ENCODE results near the gene LBX2. TPM values are rescaled to one million over a fixed set of nuclear protein-coding genes. Genes with fewer than 3 reads are reported as not detected.

Gene LBX2
- total and polyA plus RNA-seq, 9 of the 15 experiments (the other 6 are each of a cell fraction or from before 2014, with no cell fraction given) = 0.39 to 6.2 (median 1.8) TPM; not detected in 1

DNA sequence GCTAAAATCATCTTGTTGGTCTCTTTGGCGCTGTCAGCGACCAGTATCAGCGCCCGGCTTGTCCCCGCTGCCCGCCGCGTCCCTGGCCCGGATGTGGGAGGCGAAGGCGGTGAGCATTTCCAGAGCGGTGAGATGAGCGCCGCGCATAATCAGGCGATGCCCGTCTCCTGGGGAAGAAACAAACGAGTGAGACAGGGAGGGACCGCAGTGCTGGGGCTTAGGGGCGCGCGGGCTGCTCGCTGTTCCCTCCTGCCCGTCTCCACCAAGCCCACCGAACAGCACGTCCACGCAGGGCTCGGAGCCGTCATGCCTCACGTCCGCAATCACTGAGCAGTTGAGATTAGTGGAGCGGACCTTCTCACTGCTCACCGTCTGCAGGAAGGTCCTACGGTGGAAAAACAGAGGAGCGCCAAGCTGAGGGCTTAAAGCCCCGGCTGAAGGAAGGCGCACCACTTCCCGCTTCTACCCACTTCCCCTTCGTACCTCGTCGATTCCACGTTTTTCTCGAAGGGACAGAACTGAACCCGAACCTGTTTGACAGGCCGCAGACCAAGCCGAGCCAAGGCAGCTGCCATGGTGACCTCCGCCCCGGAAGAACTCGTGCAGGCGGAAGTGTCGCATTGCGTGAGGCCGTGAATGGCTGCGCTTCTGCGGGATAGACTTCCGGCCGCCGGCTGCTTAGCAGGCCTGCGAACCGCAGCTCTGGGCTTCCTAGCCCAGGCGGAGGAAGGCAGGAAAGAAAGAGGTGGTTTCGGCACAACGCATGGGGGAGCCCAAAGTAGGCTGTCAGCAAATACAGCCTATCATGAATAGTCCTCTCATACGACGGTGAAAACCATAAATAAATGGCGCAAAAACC is 27.1 kb downstream of the LBX2 start, which contains the start of gene MRPL53 (continued):
- TF ChIP-seq, protein P1, sequence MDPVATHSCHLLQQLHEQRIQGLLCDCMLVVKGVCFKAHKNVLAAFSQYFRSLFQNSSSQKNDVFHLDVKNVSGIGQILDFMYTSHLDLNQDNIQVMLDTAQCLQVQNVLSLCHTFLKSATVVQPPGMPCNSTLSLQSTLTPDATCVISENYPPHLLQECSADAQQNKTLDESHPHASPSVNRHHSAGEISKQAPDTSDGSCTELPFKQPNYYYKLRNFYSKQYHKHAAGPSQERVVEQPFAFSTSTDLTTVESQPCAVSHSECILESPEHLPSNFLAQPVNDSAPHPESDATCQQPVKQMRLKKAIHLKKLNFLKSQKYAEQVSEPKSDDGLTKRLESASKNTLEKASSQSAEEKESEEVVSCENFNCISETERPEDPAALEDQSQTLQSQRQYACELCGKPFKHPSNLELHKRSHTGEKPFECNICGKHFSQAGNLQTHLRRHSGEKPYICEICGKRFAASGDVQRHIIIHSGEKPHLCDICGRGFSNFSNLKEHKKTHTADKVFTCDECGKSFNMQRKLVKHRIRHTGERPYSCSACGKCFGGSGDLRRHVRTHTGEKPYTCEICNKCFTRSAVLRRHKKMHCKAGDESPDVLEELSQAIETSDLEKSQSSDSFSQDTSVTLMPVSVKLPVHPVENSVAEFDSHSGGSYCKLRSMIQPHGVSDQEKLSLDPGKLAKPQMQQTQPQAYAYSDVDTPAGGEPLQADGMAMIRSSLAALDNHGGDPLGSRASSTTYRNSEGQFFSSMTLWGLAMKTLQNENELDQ (CRISPR knock-in tag; IDR thresholded peaks at IDR 0.05; ENCODE audit: borderline replicate concordance) = 0 out of 2 replicates have a peak, but pooled peaks have one; percentile 30
- TF ChIP-seq BCOR (IDR thresholded peaks at IDR 0.05) (0 out of 2 replicates have a peak, but pooled peaks have one; percentile 36), KDM5B (IDR thresholded peaks at IDR 0.05; ENCODE audit: insufficient replicate concordance, low read depth, low read length) (peak; percentile 95), ZC3H11A (IDR thresholded peaks at IDR 0.05; ENCODE audit: low read depth, low read length) (no peak), ZFP30 (CRISPR knock-in tag; IDR thresholded peaks at IDR 0.05; ENCODE audit: borderline replicate concordance) (no peak), PRMT5 (CRISPR knock-in tag; IDR thresholded peaks at IDR 0.05) (no peak), NFIX (CRISPR knock-in tag; IDR thresholded peaks at IDR 0.05; ENCODE audit: low read depth) (no peak), IRF2 (CRISPR knock-in tag; IDR thresholded peaks at IDR 0.05) (no peak), PHF21A (IDR thresholded peaks at IDR 0.05; ENCODE audit: borderline replicate concordance, low read depth) (no peak), ZBED1 (IDR thresholded peaks at IDR 0.05) (peak; percentile 90), GABPB2 (CRISPR knock-in tag; conservative IDR thresholded peaks at IDR 0.05) (peak; percentile 67; the same call in 1 of the 2 replicates), RHOXF2B (CRISPR knock-in tag; conservative IDR thresholded peaks at IDR 0.05) (peak; percentile 77)
- TF ChIP-seq, protein P2, sequence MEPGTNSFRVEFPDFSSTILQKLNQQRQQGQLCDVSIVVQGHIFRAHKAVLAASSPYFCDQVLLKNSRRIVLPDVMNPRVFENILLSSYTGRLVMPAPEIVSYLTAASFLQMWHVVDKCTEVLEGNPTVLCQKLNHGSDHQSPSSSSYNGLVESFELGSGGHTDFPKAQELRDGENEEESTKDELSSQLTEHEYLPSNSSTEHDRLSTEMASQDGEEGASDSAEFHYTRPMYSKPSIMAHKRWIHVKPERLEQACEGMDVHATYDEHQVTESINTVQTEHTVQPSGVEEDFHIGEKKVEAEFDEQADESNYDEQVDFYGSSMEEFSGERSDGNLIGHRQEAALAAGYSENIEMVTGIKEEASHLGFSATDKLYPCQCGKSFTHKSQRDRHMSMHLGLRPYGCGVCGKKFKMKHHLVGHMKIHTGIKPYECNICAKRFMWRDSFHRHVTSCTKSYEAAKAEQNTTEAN (CRISPR knock-in tag; IDR thresholded peaks at IDR 0.05) = no peak
- TF ChIP-seq, protein P3, sequence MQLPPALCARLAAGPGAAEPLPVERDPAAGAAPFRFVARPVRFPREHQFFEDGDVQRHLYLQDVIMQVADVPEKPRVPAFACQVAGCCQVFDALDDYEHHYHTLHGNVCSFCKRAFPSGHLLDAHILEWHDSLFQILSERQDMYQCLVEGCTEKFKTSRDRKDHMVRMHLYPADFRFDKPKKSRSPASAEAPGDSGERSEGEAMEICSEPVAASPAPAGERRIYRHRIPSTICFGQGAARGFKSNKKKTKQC (CRISPR knock-in tag; IDR thresholded peaks at IDR 0.05) = peak; percentile 68; the same call in 1 of the 2 replicates
- TF ChIP-seq, protein P4, sequence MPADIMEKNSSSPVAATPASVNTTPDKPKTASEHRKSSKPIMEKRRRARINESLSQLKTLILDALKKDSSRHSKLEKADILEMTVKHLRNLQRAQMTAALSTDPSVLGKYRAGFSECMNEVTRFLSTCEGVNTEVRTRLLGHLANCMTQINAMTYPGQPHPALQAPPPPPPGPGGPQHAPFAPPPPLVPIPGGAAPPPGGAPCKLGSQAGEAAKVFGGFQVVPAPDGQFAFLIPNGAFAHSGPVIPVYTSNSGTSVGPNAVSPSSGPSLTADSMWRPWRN (IDR thresholded peaks at IDR 0.05; ENCODE audit: low read depth) = peak; percentile 7; the same call in 1 of the 2 replicates
- TF ChIP-seq, protein P5, sequence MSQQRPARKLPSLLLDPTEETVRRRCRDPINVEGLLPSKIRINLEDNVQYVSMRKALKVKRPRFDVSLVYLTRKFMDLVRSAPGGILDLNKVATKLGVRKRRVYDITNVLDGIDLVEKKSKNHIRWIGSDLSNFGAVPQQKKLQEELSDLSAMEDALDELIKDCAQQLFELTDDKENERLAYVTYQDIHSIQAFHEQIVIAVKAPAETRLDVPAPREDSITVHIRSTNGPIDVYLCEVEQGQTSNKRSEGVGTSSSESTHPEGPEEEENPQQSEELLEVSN (IDR thresholded peaks at IDR 0.05; ENCODE audit: borderline replicate concordance in 1 of 2, extremely low read depth in 1 of 2, insufficient read depth in 1 of 2, insufficient read length in 1 of 2, low read depth in 1 of 2, low read length in 1 of 2, poor library complexity in 1 of 2, severe bottlenecking in 1 of 2) = peak; percentile 47 to 51

All from K562 (cell line).